CD4-positive, alpha-beta T cell treated with Interleukin-10 for 1 hour (primary cell): Measurements from ENCODE around the gene COMMD2.

Experiments
- DNase-seq: peaks from one replicate; pipeline ENCODE4 v3.0.0-alpha.2; 2020

COMMD2 gene

DNA sequence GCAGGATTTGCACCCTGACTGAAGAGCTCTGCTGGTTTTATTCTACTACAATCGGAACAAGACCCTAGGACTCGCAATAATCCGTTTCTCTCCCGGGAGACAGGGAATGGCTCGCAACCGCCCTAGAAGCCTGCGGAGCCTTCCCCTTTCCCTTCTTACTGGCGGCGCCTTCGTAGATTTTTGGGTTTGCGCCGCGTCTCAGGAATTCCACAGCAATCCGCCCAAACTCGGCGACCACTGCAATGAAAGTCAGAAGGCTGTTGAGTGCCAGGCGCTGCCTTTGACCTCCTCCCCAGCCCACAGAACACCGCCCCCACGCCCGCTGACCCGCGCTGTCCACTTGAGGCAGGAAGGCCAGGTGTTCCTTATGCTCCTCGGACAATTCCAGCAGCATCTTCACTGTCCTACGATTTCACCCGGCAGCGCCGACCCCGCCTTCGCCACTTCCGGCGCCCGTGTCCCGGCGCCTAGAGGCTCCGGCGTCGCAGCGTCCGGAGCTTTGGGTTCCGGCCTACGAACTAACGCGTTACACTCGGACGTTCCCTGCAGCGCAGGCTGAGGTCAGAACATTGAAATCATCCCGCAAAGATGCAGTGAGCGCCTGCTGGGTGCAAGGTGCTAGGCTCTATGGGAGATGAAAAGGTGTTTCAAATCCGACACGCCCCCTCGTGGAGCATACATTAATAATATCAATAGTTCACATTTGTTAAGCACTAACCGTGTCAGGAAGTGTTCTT, at the start of gene COMMD2:
Gene COMMD2, minus strand, starts transcription at position 439 of the 737 bp plus-strand sequence. Its CDS starts 45 bp downstream, at position 394.
- peak; percentile 83 for DNase-seq

- no peak for DNase-seq
Observed at GRCh38 chr3:149801639-149802038, 49.4 kb upstream of the COMMD2 start.

- no peak for DNase-seq
Observed at GRCh38 chr3:149801195-149801594, 48.9 kb upstream of the COMMD2 start.

GRCh38 chr3:149800693-149801092, 48.4 kb upstream of the COMMD2 start:
- DNase-seq = no peak

DNA sequence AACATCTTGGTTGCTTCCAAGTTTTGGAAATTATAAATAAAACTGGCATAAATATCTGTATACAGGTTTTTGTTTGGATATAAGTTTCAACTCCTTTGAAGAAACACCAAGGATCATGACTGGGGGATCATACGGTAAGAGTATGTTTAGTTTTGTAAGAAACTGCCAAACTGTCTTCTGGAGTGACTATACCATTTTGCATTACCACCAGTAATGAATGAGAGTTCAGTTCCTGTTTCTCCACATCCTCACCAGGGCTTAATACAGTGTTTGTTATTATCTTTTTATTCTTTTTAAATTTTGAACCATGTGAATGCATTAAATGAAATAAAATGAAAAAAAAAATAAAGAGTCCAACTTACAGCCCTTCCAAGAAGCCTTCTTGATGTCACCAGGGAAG, 43.7 kb upstream of the COMMD2 start:
- no peak for DNase-seq

DNA sequence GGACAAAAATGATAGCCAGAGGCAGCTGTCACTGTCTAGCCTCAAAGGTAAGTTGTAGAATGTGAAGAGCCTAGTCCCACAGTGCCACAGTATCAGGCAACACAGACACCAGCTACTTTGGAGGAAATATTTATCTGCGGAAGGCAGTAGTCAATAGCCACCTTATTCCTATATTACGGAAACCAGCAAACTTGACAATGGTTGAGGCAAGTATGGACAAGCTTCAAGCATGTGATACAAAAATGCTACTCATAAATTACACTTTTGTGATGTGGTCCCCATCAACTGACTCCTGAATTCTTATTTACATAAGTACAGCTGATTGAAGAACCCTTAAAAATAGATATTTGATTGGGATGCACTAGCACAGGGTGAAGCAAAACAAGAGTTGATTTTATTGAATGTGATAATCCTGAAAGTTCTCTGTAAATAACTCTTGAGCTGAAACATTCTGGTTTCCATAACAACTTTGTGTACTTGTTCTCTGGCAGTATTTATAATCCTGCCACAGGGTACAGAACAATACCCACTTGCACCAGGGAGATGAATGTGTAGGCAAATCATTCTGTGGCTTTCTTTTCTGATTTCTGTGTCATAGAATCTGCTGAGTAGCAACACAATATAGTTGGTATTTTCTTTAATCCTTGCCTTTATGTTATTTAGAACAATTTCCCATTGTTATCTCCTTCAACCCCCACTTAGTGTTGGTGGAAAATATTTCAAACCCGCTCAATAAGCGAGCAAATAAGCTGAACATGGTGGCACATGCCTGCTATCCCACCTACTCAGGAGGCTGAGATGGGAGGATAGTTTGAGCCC, 40.4 kb upstream of the COMMD2 start, which contains the start of gene ANKUB1:
Gene ANKUB1, minus strand, starts transcription at position 103 of the 819 bp plus-strand sequence. CDS start 188 bp downstream, outside the sequence.
- DNase-seq = no peak

DNA sequence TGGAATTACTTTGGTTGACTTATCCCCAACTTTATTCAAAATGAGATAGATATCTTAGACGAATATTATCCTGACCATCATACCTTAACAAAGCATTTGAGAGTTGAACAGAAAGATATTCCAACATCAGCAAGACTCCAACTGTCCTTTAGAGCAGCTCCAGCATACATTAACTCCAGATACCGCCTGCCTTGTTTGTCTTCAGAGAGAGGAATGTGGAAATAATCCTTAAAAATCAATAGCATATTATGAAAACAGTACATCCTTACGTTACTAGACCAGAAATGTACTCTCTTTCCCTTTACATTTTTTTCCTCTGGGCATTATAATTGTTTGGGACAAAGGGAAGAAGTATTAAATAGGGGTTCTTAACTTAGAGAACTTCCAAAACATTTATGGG, 38.4 kb upstream of the COMMD2 start:
- no peak for DNase-seq

DNA sequence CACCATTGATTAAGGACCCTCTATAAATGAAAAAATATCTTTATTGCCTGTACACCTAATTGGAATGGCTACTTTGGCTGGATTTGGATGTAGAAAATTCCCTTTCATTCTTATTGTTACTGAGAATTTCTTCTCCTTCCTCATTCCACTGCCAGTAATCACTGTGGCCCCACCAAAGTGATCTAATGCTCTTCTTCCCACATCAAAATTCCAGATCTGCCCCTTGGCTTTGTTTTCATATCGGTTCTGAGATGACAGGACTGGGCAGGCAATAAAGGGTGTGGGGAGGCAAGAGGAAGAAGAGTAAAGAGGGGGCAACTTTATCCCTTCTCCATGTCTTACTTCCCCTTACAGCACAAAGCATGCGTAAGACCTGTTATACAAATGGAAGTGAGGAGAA, 38.0 kb upstream of the COMMD2 start:
- DNase-seq = no peak

DNA sequence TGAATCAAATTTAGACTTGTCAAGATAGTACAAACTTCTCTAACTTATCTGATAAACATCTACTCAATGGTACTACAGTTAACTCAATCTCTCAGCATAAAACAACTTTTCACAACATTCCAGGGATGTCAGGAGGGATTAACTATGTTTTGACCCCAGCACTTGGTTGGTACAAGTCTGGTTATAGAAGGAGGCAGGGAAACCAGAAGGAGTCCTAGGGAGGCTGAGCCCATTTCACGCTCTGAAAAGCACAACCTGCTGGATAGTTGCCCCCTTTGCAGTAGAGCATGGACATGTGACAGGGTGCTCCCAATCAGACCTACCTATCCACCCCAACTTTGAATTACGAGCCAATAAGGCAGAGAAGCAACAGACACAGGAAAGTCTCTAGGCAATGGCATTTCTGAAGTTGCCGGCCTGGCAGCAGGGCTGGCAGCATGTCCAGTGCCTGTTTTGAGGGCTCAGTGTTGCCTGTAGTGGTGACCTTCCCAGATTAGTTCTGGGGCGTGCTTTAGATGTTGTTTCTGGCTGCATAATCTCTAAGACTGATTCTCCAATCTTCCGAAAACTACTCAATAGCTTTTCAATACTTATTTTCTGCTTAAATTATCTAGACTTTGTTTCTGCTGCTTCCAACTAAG, 31.9 kb upstream of the COMMD2 start:
- no peak for DNase-seq

GRCh38 chr3:149783576-149783975, 31.3 kb upstream of the COMMD2 start:
- no peak for DNase-seq

GRCh38 chr3:149781741-149782140, 29.5 kb upstream of the COMMD2 start:
- no peak for DNase-seq

GRCh38 chr3:149781211-149781610, 28.9 kb upstream of the COMMD2 start:
- DNase-seq = no peak

DNA sequence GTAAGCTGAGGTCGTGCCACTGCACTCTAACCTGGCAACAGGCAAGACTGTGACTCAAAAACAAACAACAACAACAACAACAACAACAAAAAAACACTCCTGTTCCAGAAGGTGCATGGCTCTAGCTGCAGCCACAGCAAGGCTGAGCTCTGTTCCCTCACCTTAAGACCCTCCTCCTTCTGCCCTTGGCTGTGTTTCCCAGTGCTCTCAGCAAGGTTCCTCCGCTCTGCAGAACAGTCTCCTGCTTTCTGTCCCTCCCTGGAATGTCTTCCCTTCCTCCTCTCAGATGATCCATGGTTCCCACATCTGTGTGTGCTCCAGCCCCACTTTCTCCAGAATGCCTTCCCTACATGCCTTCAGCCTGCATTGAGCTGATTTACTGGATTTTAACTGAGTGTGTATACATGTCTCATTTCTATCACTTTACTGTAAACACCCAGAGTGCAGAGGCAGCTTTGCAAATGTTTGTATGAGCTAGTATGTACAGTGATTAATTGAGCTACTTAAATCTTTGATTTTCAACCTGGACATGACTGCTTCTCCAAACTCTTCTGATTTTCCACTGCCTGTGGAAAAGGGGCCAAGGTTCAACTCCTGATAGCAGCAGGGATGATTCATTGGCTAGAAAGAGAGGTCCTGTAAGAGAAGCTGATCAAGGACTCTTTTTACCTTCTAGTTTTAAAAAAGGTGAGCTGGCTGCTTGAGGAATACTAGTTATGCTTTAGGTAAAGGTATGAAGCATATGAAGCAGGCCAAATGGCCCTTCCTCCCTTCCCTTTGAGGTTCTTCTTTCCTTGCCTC, 25.3 kb upstream of the COMMD2 start:
- DNase-seq = no peak

GRCh38 chr3:149776170-149776569, 23.9 kb upstream of the COMMD2 start:
- DNase-seq = no peak

GRCh38 chr3:149772861-149773260, 20.6 kb upstream of the COMMD2 start:
- DNase-seq = no peak

DNA sequence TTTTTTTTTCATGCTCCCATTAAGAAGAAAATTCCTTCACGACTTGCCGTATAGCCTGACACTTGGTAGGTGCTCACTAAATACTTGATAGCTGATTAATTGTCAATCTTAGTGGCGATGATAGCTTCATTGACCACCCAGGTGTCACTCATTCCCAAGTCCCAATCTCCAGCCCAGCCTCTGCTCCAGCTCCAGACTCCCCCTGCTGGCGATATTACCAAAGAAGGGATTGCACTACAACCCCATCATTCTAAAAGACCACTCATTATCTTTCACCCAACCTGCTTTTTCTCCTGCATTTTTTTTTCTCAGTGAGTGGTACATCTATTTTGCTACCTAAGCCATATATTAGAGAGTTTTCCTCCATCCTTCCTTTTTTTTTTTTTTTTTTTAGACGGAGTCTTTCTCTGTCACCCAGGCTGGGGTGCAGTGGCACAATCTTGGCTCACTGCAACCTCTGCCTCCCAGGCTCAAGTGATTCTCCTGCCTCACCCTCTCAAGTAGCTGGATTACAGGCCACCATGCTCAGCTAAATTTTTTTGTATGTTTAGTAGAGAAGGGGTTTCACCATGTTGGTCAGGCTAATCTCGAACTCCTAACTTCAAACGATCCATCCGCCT, 19.5 kb upstream of the COMMD2 start:
- DNase-seq = peak; percentile 38

- no peak for DNase-seq
Observed at GRCh38 chr3:149770246-149770645, 18.0 kb upstream of the COMMD2 start.

GRCh38 chr3:149768704-149769103, 16.4 kb upstream of the COMMD2 start:
- no peak for DNase-seq

GRCh38 chr3:149767720-149768119, 15.4 kb upstream of the COMMD2 start:
- no peak for DNase-seq

- peak; percentile 10 for DNase-seq
Observed at GRCh38 chr3:149765762-149766334, 13.6 kb upstream of the COMMD2 start.

DNA sequence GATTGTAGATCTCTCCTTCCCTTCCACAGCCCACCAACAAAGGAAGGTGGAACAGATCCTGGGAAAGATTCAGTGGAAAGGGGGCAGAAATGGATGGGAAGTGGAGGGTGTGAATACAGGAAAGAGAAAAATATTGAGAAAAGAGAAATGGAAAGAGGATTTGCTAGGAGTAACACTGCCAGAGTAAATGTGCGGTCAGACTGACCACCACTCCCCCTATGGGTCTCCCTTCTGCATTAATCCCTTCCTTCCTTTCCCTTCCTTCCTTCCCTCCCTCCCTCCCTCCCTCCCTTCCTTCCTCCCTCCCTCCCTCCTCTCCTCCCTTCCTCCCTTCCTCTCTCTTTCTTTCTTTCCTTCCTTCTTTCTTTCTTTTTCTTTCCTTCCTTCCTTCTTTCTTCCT, 12.0 kb upstream of the COMMD2 start:
- no peak for DNase-seq
